GM20000 (cell line): Measurements from ENCODE around the gene SSTR1.

ENCODE experiments used
- DNase-seq: peaks from one replicate; pipeline ENCODE4 v3.0.0; 2012; ENCODE audit warnings: low spot score
- CTCF ChIP-seq: IDR thresholded peaks from 2 replicates; pipeline ENCODE4 v1.5.1; 2012; ENCODE audit warnings: mild to moderate bottlenecking, control low read depth; ENCODE audit errors: extremely low read depth, missing control alignments

The SSTR1 gene

GRCh38 chr14:38204719-38205115 lies 3.0 kb upstream of the SSTR1 start:
- DNase-seq, result no peak
- TF ChIP-seq CTCF, result no peak

- no peak for TF ChIP-seq CTCF
- no peak for DNase-seq
Observed at GRCh38 chr14:38205119-38205813, 2.4 kb upstream of the SSTR1 start.

GRCh38 chr14:38205949-38206665 lies 1.6 kb upstream of the SSTR1 start:
- DNase-seq, result no peak
- no peak for TF ChIP-seq CTCF

GRCh38 chr14:38206689-38207376 lies 871 bp upstream of the SSTR1 start:
- no peak for DNase-seq
- no peak for TF ChIP-seq CTCF

GRCh38 chr14:38207377-38207735 lies 348 bp upstream of the SSTR1 start:
- no peak for TF ChIP-seq CTCF
- DNase-seq, result no peak

- no peak for TF ChIP-seq CTCF
- DNase-seq, result no peak
Observed at GRCh38 chr14:38208618-38209562, 1.2 kb downstream of the SSTR1 start.
